MM.1S (cell line): ENCODE results near the gene HOXB2.

Source experiments
- DNase-seq: peaks from one replicate; pipeline ENCODE4 v3.0.0-alpha.2; 2015
- H2AFZ ChIP-seq: fragments of 300-600 bp; sonication (generic); 2 replicates; pipeline ENCODE4 v1.6.0; 2016; ENCODE audit warnings: antibody characterized with exemption, low read length
- H3F3A ChIP-seq: fragments of 300-600 bp; sonication (generic); 2 replicates; pipeline ENCODE4 v1.6.1; 2016; ENCODE audit warnings: mild to moderate bottlenecking, antibody characterized with exemption, low read length, moderate library complexity, mixed read lengths; ENCODE audit not compliant: insufficient read depth
- H3K27ac ChIP-seq: fragments of 300-600 bp; sonication (generic); 2 replicates; pipeline ENCODE4 v1.5.1; 2016; ENCODE audit warnings: mild to moderate bottlenecking, low read length
- H3K27me3 ChIP-seq: fragments of 300-600 bp; sonication (generic); replicated peaks from 2 replicates; pipeline ENCODE4 v1.6.0; 2016; ENCODE audit warnings: low read length; ENCODE audit not compliant: insufficient read depth
- H3K36me3 ChIP-seq: fragments of 300-600 bp; sonication (generic); replicated peaks from 2 replicates; pipeline ENCODE4 v1.6.1; 2016; ENCODE audit warnings: mild to moderate bottlenecking, low read length, mixed read lengths; ENCODE audit not compliant: insufficient read depth
- H3K4me1 ChIP-seq: fragments of 300-600 bp; sonication (generic); 2 replicates; pipeline ENCODE4 v1.6.1; 2016; ENCODE audit warnings: low read length, mixed read lengths
- H3K4me2 ChIP-seq: fragments of 300-600 bp; sonication (generic); 2 replicates; pipeline ENCODE4 v1.6.0; 2016; ENCODE audit warnings: low read depth, low read length
- H3K4me3 ChIP-seq: fragments of 300-600 bp; sonication (generic); 2 replicates; pipeline ENCODE4 v1.5.1; 2016; ENCODE audit warnings: low read length, mixed read lengths
- H3K79me2 ChIP-seq: fragments of 300-600 bp; sonication (generic); 2 replicates; pipeline ENCODE4 v1.6.1; 2016; ENCODE audit warnings: mixed run types, low read length, mixed read lengths
- H3K9ac ChIP-seq: fragments of 300-600 bp; sonication (generic); 2 replicates; pipeline ENCODE4 v1.6.1; 2016; ENCODE audit warnings: low read length, mixed read lengths
- H3K9me2 ChIP-seq: fragments of 300-600 bp; sonication (generic); replicated peaks from 2 replicates; pipeline ENCODE4 v1.6.1; 2016; ENCODE audit warnings: mild to moderate bottlenecking, low read length, mixed read lengths; ENCODE audit not compliant: insufficient read depth
- H3K9me3 ChIP-seq: fragments of 300-600 bp; sonication (generic); replicated peaks from 2 replicates; pipeline ENCODE4 v1.6.1; 2016; ENCODE audit warnings: mild to moderate bottlenecking, low read length, mixed read lengths; ENCODE audit not compliant: insufficient read depth
- H4K20me1 ChIP-seq: fragments of 300-600 bp; sonication (generic); 2 replicates; pipeline ENCODE4 v1.6.1; 2016; ENCODE audit warnings: mild to moderate bottlenecking, low read length, moderate library complexity, mixed read lengths; ENCODE audit not compliant: insufficient read depth
- EZH2 ChIP-seq: fragments of 300-600 bp; sonication (generic); optimal IDR thresholded peaks from 2 replicates; pipeline ENCODE3; 2017; ENCODE audit warnings: low read depth, mild to moderate bottlenecking, antibody characterized with exemption, low read length, mixed read lengths
- EZH2phosphoT487 ChIP-seq: fragments of 300-600 bp; sonication (generic); IDR thresholded peaks from 2 replicates; pipeline ENCODE4 v1.6.1; 2018; ENCODE audit warnings: antibody characterized with exemption, low read length
- TF ChIP-seq, protein P1 (sequence below): fragments of 300-600 bp; sonication (generic); IDR thresholded peaks from 2 replicates; pipeline ENCODE4 v1.5.1; 2016; ENCODE audit warnings: antibody characterized with exemption, low read length, mixed read lengths

HOXB2 gene

GRCh38 chr17:48590607-48591161, 45.8 kb upstream of the HOXB2 start:
- no peak overlapping the region for H3K4me3 ChIP-seq
- no peaks in the 10 kb centered on the region for H3K9me3 ChIP-seq
- H3K79me2 ChIP-seq = no peaks in the 10 kb centered on the region
- peaks cover 6% of the 10 kb centered on the region for H3K4me1 ChIP-seq
- no peak for TF ChIP-seq EZH2
- no peak for TF ChIP-seq EZH2phosphoT487
- TF ChIP-seq, protein P1, sequence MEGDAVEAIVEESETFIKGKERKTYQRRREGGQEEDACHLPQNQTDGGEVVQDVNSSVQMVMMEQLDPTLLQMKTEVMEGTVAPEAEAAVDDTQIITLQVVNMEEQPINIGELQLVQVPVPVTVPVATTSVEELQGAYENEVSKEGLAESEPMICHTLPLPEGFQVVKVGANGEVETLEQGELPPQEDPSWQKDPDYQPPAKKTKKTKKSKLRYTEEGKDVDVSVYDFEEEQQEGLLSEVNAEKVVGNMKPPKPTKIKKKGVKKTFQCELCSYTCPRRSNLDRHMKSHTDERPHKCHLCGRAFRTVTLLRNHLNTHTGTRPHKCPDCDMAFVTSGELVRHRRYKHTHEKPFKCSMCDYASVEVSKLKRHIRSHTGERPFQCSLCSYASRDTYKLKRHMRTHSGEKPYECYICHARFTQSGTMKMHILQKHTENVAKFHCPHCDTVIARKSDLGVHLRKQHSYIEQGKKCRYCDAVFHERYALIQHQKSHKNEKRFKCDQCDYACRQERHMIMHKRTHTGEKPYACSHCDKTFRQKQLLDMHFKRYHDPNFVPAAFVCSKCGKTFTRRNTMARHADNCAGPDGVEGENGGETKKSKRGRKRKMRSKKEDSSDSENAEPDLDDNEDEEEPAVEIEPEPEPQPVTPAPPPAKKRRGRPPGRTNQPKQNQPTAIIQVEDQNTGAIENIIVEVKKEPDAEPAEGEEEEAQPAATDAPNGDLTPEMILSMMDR = no peak
- peaks cover 24% of the 10 kb centered on the region for H3K27me3 ChIP-seq
- no peak overlapping the region for H3K4me2 ChIP-seq
- H3K27ac ChIP-seq = no peak overlapping the region
- no peaks in the 10 kb centered on the region for H3K9me2 ChIP-seq
- H3K9ac ChIP-seq = no peak overlapping the region
- no peaks in the 10 kb centered on the region for H3F3A ChIP-seq
- no peaks in the 10 kb centered on the region for H3K36me3 ChIP-seq
- no peaks in the 10 kb centered on the region for H4K20me1 ChIP-seq
- DNase-seq = no peak
- no peak overlapping the region for H2AFZ ChIP-seq

- Histone ChIP-seq H3K4me2 (no peak within 1 kb of the TSS), H3K4me3 (no peak within 1 kb of the TSS), H3F3A (no peaks in the 10 kb centered on the region), H3K9me3 (no peaks in the 10 kb centered on the region), H3K27ac (no peak within 1 kb of the TSS), H3K9ac (no peak within 1 kb of the TSS), H4K20me1 (no peaks in the 10 kb centered on the region), H3K27me3 (peaks cover 17% of the 10 kb centered on the region), H3K4me1 (peaks cover 6% of the 10 kb centered on the region), H3K9me2 (no peaks in the 10 kb centered on the region), H3K36me3 (no peaks in the 10 kb centered on the region), H2AFZ (no peak within 1 kb of the TSS), H3K79me2 (no peaks in the 10 kb centered on the region)
- no peak for DNase-seq
- TF ChIP-seq EZH2phosphoT487 (no peak), EZH2 (no peak)
- TF ChIP-seq, protein P1 = no peak
These were observed 45.1 kb upstream of the HOXB2 start, which contains the start of gene HOXB3 for GRCh38 chr17:48589831-48590606. Gene HOXB3, minus strand, starts transcription at chr17:48590241. Its CDS starts 37,767 bp downstream, at chr17:48552474.

DNA sequence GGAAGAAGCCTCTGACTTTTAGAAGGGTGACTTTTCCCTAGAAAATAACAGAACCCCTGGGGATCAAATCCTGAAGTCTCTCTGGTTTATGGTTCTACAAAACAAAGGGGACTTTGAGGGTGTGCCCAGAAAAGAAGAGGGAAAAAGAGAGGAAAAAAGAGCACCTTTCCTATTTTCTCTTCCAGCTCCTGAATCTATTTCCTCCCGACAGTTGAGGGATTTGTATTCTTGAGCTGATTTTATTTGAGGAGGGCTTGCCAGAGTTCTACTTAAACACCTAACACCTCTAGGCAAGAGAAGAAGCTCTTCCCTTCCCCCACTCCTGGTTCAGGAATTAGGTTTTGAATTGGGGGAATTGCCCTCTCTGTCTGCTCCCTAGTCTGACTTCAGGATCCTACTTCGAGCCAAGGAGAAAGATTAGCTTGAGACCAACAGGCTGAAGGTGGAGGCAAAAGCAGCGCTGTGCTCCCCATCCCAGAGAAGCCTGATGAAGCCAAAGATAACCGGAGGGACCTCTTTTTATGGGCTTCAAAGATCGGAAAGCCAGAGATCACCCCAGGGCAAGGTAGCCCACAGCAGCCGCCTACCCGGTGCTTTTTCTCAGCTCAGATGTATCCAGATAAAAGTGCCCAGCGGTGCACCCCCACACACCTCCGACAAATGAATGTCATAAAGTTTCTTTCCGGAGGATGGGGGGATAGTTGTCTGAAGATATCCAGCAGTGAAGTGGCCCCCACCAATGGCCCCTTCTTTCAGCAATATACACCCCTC, 44.3 kb upstream of the HOXB2 start:
- Histone ChIP-seq H3K36me3 (no peaks in the 10 kb centered on the region), H3K27me3 (peaks cover 17% of the 10 kb centered on the region), H3K9me3 (no peaks in the 10 kb centered on the region), H3K79me2 (no peaks in the 10 kb centered on the region), H3K4me2 (no peak overlapping the region), H2AFZ (no peak overlapping the region), H3K4me3 (no peak overlapping the region), H3K9ac (no peak overlapping the region), H4K20me1 (no peaks in the 10 kb centered on the region), H3K4me1 (peaks cover 6% of the 10 kb centered on the region), H3K9me2 (no peaks in the 10 kb centered on the region), H3K27ac (no peak overlapping the region), H3F3A (no peaks in the 10 kb centered on the region)
- TF ChIP-seq EZH2phosphoT487 (no peak), EZH2 (no peak)
- TF ChIP-seq, protein P1 = no peak
- no peak for DNase-seq
